Bronchial epithelial cell (primary cell): Measurements from ENCODE around the gene SYPL1. TPM values are rescaled to one million over a fixed set of nuclear protein-coding genes. Genes with fewer than 3 reads are reported as not detected.
"Not testable (repeated sequence)": the region's sequence is repeated elsewhere in the genome, so short reads cannot be mapped to it uniquely, and the experiment has no call there.

Experiments
- DNase-seq: peaks from one replicate; pipeline ENCODE4 v3.0.0-alpha.2; 2010; ENCODE audit warnings: low read depth
- FAIRE-seq: peaks from 2 replicates; lab custom pipeline; 2011; peaks lifted over from hg19 to GRCh38; lab: Jason Lieb, UNC
- H3K27me3 ChIP-seq: 2 replicates; pipeline ENCODE4 v1.5.1; 2011; ENCODE audit warnings: low read length; ENCODE audit not compliant: control insufficient read depth, insufficient read depth
- H3K36me3 ChIP-seq: 2 replicates; pipeline ENCODE4 v1.5.1; 2011; ENCODE audit warnings: low read length; ENCODE audit not compliant: control insufficient read depth, insufficient read depth
- H3K4me3 ChIP-seq: 2 replicates; pipeline ENCODE4 v1.5.1; 2011; ENCODE audit warnings: mild to moderate bottlenecking, low read depth, low read length, control low read depth
- total RNA-seq: library from RNA; depleted of rRNA; stranded (reverse); fragments of >200 nt; gene quantifications from 2 replicates; pipeline ENCODE4 v1.2.1, GENCODE V29; 2014
- TF ChIP-seq, protein P1 (sequence below): IDR thresholded peaks from 2 replicates; pipeline ENCODE4 v1.5.1; 2011; ENCODE audit warnings: mild to moderate bottlenecking, moderate library complexity, low read length, control low read depth, inconsistent platforms; ENCODE audit not compliant: insufficient read depth, severe bottlenecking

SYPL1 gene
- total RNA-seq, 1 donor from 2014 or later = 74.8 TPM

DNA sequence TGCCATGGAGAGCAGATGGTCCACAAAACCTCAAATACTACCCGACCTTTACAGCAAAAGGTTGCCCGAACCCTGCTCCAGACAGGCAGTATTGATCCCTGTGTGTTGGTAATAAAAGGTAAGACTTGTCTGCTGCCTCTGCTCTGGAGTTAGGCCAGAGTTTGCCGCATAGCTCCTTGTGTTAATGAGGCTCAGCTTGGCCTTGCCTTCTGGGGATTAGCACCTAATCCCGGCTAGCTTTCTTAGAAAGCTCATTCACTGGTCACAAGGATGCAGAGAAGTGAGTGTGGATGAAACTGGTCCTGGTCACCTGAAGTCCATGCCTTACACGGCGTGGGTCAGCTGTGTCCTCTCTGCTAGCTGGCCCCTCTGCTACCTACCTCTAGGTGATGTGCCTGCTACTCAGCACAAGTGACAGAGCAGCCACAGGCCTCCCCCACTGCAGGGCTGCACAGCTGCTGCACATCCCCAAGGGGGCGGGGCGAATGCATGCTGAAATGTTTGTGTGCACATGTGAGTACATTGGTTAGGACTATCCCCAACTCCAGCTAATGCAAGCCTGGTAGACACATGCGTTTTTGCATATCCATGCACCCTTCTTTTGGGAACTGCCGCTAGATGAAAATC, 31.7 kb upstream of the SYPL1 start:
- TF ChIP-seq, protein P1, sequence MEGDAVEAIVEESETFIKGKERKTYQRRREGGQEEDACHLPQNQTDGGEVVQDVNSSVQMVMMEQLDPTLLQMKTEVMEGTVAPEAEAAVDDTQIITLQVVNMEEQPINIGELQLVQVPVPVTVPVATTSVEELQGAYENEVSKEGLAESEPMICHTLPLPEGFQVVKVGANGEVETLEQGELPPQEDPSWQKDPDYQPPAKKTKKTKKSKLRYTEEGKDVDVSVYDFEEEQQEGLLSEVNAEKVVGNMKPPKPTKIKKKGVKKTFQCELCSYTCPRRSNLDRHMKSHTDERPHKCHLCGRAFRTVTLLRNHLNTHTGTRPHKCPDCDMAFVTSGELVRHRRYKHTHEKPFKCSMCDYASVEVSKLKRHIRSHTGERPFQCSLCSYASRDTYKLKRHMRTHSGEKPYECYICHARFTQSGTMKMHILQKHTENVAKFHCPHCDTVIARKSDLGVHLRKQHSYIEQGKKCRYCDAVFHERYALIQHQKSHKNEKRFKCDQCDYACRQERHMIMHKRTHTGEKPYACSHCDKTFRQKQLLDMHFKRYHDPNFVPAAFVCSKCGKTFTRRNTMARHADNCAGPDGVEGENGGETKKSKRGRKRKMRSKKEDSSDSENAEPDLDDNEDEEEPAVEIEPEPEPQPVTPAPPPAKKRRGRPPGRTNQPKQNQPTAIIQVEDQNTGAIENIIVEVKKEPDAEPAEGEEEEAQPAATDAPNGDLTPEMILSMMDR = no peak
- H3K36me3 ChIP-seq = no peaks in the 10 kb centered on the region
- no peak for FAIRE-seq
- no peak overlapping the region for H3K4me3 ChIP-seq
- DNase-seq = no peak
- no peaks in the 10 kb centered on the region for H3K27me3 ChIP-seq

DNA sequence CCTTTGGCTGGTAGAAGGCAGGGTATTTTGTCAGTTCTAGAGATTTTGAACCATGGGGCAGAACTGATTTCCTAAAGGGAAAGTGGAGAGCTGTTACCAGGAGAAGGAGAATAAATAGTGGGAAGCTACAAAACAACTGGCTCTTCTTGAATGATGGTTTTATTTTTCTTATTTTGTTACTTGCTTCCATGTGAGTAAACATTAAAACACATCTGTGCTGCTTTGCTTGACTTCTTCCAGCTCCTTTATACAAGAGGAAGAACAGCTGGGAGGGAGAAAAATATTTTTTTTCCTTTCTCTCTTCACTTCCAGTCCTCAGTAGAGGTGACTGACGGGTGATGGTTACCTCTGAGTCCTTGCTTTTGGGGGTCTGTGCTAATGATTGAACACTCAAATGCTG, 30.0 kb upstream of the SYPL1 start:
- Histone ChIP-seq H3K36me3 (no peaks in the 10 kb centered on the region), H3K27me3 (no peaks in the 10 kb centered on the region), H3K4me3 (no peak overlapping the region)
- DNase-seq = no peak
- TF ChIP-seq, protein P1 = no peak
- FAIRE-seq = peak; percentile 32

DNA sequence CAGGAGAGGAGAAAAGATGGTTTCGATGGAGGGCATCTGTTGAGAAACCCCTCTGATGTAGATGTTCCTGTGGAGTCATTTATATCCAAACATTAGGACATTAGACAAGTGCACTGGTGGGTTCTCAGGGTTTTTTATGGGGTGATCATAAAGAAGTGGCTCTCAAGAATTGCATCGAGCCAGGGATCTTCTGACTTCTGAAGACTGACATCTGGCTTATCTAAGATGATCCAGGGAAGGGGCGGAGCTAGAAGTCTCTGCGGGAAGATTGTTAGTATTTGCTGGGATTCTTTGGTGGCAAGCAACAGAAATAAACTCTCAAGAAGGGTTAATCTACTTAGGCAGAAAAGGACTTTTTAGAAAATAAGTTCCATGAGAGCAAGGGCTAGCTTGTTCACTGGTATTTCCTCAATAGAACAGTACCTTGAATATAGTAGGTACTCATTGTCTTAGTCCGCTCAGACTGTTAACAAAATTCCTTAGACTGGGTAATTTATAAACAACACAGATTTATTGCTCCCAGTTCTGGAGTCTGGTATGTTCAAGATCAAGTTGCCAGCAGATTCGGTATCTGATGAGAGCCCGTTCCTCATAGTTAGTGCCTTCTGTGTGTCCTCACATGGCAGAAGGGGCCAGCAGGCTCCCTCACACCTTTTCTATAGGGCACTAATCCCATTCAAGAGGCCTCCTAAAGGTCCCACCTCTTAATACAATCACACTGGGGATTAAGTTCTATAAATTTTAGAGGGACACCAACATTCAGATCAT, 28.5 kb upstream of the SYPL1 start:
- H3K27me3 ChIP-seq = no peaks in the 10 kb centered on the region
- no peaks in the 10 kb centered on the region for H3K36me3 ChIP-seq
- FAIRE-seq (no peak), DNase-seq (no peak)
- no peak overlapping the region for H3K4me3 ChIP-seq
- TF ChIP-seq, protein P1 = no peak

GRCh38 chr7:106139265-106140251, 27.4 kb upstream of the SYPL1 start:
- TF ChIP-seq, protein P1 = no peak
- FAIRE-seq (no peak), DNase-seq (peak; percentile 17)
- Histone ChIP-seq H3K27me3 (no peaks in the 10 kb centered on the region), H3K4me3 (no peak overlapping the region), H3K36me3 (no peaks in the 10 kb centered on the region)

- TF ChIP-seq, protein P1 = no peak
- Histone ChIP-seq H3K4me3 (no peak overlapping the region), H3K27me3 (no peaks in the 10 kb centered on the region), H3K36me3 (no peaks in the 10 kb centered on the region)
- no peak for FAIRE-seq
- DNase-seq = no peak
Measured at GRCh38 chr7:106138776-106139175, 26.7 kb upstream of the SYPL1 start.

DNA sequence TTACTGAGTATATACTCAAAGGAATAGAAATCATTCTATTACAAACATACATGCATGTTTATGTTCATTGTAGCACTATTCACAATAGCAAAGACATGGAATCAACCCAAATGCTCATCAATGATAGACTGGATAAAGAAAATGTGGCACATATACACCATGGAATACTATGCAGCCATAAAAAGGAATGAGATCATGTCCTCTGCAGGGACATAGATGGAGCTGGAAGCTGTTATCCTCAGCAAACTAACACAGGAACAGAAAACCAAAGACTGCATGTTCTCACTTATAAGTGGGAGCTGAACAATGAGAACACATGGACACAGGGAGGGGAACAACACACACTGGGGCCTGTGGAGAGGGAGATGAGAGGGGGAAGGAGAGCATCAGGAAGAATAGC, 26.1 kb upstream of the SYPL1 start:
- not testable (repeated sequence) for H3K36me3 ChIP-seq, FAIRE-seq, H3K27me3 ChIP-seq, DNase-seq, H3K4me3 ChIP-seq
